ENCODE data around the gene HRCT1.
"Not testable (repeated sequence)": the region's sequence is repeated elsewhere in the genome, so short reads cannot be mapped to it uniquely, and the experiment has no call there.

The HRCT1 gene

DNA sequence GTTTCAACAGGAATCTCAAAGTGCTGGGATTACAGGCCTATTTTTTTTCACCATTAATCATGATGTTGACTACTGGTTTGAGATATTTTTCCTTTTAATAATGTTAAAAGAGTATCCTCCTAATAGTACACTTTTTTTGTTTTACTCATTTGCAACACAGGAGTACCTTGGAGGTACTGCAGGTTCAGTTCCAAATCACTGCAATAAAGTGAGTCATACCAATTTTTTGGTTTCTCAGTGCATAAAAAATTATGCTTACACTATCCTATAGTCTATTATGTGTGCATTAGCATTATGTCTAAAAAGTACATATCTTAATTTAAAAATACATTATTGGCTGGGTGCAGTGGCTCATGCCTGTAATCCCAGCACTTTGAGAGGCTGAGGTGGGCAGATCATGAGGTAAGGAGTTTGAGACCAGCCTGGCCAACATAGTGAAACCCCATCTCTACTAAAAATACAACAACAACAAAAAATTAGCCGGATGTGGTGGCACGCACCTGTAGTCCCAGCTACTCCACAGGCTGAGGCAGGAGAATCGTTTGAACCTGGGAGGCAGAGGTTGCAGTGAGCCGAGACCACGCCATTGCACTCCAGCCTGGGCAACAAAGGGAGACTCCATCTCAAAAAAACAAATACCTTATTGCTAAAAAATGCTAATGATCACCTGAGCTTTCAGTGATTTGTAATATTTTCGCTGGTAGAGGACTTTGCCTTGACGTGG lies 8.5 kb upstream of the HRCT1 start:
- not testable (repeated sequence) for DNase-seq

GRCh38 chr9:35898337-35898736 lies 7.7 kb upstream of the HRCT1 start:
- no peak for DNase-seq

DNA sequence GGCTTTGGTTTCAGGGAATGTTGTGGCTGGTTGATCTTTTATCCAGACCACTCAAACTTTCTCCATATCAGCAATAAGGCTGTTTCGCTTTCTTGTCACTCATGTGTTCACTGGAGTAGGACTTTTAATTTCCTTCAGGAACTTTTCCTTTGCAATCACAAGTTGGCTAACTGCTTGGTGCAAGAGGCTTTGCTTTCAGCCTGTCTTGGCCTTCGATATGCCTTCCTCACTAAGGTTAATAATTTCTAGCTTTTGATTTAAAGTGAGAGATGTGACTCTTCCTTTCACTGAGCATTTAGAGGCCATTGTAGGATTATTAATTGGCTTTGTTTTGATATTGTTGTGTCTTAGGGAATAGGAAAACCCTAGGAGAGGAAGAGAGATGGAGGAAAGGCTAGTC lies 7.0 kb upstream of the HRCT1 start:
- DNase-seq, result no peak

- DNase-seq, result peak in 1 of 2 experiments; percentile 21
These were observed 3.0 kb upstream of the HRCT1 start for GRCh38 chr9:35903049-35903448.

- DNase-seq, result no peak
These were observed 1.7 kb upstream of the HRCT1 start for GRCh38 chr9:35904338-35904737.

DNA sequence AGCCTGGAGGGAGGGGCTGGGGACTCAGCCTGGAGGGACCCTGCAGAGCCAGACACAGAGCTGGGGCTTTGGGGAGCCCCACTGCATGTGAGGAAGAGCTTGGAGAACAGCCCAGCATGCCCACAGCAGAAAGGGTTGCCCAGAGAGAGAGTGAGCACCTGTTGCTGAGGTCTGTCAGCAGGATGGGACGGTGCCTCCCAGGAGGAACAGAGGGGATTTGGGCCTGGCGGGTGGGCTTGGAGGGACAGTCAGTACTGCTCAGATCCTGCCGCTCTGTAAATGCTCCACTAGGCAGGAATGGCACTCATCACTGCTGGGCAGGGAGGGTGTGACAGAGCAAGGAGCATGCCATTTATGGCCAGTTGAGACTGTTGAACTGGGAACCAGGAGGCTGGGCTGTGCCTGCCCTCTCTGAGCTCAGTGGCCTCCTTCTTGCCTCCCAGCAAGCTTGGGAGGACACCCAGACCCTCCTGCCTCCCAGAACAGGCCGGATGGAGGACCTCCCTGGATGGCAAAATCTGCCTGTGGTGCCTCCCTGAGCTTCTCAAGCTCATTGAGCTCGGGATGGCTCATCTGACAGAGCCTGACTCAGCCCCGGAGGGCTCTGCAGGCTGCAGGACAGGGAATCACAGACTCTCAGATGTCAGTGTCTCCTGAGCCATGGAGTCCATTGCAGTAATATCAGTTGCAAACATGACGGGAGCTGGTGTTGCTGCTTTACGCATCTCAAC lies 786 bp upstream of the HRCT1 start:
- no peak for DNase-seq

GRCh38 chr9:35906923-35907699 lies 1.1 kb downstream of the HRCT1 start:
- no peak for DNase-seq

- no peak for DNase-seq
These were observed 1.9 kb downstream of the HRCT1 start for GRCh38 chr9:35907711-35908503.

- no peak for DNase-seq
These were observed 2.6 kb downstream of the HRCT1 start for GRCh38 chr9:35908504-35909125.

DNA sequence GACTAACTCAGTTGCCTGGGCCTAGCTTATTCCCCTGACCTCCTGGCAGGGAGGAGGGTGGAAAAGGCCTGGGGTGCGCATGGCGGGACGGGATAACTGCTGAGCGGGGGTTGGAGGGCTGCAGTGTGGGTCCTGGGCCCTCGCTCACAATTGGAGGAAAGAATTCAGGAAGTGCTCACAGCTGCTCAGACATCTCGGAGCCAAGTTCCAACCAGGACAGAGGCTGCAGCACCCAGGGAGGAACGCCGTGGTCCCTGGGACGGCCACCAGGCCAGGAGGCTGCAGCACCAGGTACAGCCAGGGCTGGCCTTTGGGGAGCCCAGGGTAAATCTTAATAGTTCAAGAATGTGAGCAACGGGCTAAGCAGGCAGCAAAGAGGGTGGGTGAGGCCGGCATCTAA lies 3.3 kb downstream of the HRCT1 start, which contains the start of gene SPAAR:
SPAAR (plus strand) TSS at position 217 of the 400 bp plus-strand sequence. CDS start 974 bp downstream, outside the sequence.
- DNase-seq, result no peak

GRCh38 chr9:35909687-35910612 lies 3.9 kb downstream of the HRCT1 start:
- DNase-seq, result no peak

- peak in 1 of 2 experiments; percentile 48 for DNase-seq
These were observed 4.8 kb downstream of the HRCT1 start for GRCh38 chr9:35910613-35911359.

- no peak for DNase-seq
These were observed 5.7 kb downstream of the HRCT1 start for GRCh38 chr9:35911690-35912089.

- no peak for DNase-seq
These were observed 6.9 kb downstream of the HRCT1 start for GRCh38 chr9:35912791-35913400.

DNA sequence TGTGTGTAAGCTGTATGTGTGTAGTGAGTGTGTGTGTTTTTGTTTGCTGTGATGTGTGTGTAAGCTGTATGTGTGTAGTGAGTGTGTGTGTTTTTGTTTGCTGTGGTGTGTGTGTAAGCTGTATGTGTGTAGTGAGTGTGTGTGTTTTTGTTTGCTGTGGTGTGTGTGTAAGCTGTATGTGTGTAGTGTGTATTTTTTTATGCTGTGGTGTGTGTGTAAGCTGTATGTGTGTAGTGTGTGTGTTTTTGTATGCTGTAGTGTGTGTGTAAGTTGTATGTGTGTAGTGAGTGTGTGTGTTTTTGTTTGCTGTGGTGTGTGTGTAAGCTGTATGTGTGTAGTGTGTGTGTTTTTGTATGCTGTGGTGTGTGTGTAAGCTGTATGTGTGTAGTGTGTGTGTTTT lies 7.4 kb downstream of the HRCT1 start:
- DNase-seq, result not testable (repeated sequence)

- DNase-seq, result no peak
These were observed 8.4 kb downstream of the HRCT1 start for GRCh38 chr9:35914301-35914807.

GRCh38 chr9:35915681-35916294 lies 9.8 kb downstream of the HRCT1 start:
- no peak for DNase-seq

DNA sequence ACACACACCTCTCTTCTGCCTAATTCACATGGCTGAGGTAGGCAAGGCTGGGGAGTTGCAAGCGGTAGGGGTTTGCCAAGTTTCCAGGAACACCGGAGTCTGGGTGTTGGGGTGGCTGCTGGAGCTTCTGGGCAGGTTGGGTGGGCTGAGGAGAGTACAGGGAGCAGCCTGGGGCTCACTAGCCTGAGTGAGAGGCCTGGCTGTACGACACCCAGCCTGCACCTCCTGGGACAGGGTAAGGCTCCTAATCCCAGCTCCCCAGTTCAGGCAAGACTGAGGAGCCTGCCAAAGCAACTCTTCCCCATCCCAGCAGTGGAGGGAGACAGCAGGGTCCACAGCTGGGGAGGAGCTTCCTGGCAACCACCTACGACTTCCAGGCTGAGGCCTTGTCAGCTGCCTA lies 11.3 kb downstream of the HRCT1 start:
- DNase-seq, result no peak

DNA sequence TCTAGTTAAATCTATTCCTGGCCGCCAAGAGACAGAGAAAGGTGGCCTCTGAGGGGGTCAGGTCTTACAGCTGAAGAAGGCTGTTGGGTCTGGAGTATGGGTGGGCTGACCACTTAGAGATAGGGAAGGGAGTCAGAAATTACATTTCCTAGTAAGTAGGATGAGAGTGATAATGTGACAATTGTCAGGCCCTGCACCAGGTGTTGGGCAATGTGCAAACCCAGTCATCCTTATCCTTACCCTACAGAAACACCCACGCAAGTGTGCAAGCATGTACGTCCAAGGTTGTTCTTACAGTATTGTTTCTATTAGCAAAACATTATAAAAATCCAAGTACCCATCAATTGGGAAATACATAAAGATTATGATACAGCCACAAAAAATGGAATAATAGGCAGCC lies 12.8 kb downstream of the HRCT1 start:
- no peak for DNase-seq

All from stimulated activated CD4-positive, alpha-beta T cell treated with anti-CD3 and anti-CD28 coated beads, Interleukin-4, amount 100 ng/mL, for 4 hours (primary cell).